DMS53 treated with DMSO at 0.1 percent for 48 hours (cell line): ENCODE data around the gene SLC35G1.
A peak's percentile ranks its signal among the peaks of the same experiment; 100 is the strongest.

Experiments used
- DNase-seq: peaks from one replicate; lab custom pipeline; 2025; ENCODE audit not compliant: unreplicated experiment; lab: John Stamatoyannopoulos, UW

Gene SLC35G1

GRCh38 chr10:93893646-93894515, at the start of gene SLC35G1:
Gene SLC35G1, plus strand, starts transcription at chr10:93893978. Its CDS starts 56 bp downstream, at chr10:93894034.
- DNase-seq, result peak; percentile 56

- no peak for DNase-seq
Measured at GRCh38 chr10:93844979-93845626, 48.7 kb upstream of the SLC35G1 start.

GRCh38 chr10:93849593-93849992, 44.2 kb upstream of the SLC35G1 start:
- no peak for DNase-seq

GRCh38 chr10:93850031-93851015, 43.5 kb upstream of the SLC35G1 start:
- DNase-seq, result no peak

GRCh38 chr10:93851169-93851568, 42.6 kb upstream of the SLC35G1 start:
- DNase-seq, result no peak

GRCh38 chr10:93852476-93853095, 41.2 kb upstream of the SLC35G1 start:
- no peak for DNase-seq

- DNase-seq, result no peak
Measured at GRCh38 chr10:93854975-93855374, 38.8 kb upstream of the SLC35G1 start.

GRCh38 chr10:93856349-93857145, 37.2 kb upstream of the SLC35G1 start:
- DNase-seq, result no peak

- DNase-seq, result peak; percentile 10
Measured at GRCh38 chr10:93859049-93859655, 34.6 kb upstream of the SLC35G1 start.

- no peak for DNase-seq
Measured at GRCh38 chr10:93861825-93862224, 32.0 kb upstream of the SLC35G1 start.

- no peak for DNase-seq
Measured at GRCh38 chr10:93865794-93866425, 27.9 kb upstream of the SLC35G1 start.

- DNase-seq, result no peak
Measured at GRCh38 chr10:93867525-93867924, 26.3 kb upstream of the SLC35G1 start.

GRCh38 chr10:93871671-93872204, 22.0 kb upstream of the SLC35G1 start:
- no peak for DNase-seq

GRCh38 chr10:93872375-93873158, 21.2 kb upstream of the SLC35G1 start:
- no peak for DNase-seq

GRCh38 chr10:93873420-93874115, 20.2 kb upstream of the SLC35G1 start:
- DNase-seq, result no peak

GRCh38 chr10:93874309-93875031, 19.3 kb upstream of the SLC35G1 start:
- DNase-seq, result no peak

GRCh38 chr10:93875032-93875358, 18.8 kb upstream of the SLC35G1 start:
- no peak for DNase-seq
